ENCODE results near the gene OST4.

Gene OST4

DNA sequence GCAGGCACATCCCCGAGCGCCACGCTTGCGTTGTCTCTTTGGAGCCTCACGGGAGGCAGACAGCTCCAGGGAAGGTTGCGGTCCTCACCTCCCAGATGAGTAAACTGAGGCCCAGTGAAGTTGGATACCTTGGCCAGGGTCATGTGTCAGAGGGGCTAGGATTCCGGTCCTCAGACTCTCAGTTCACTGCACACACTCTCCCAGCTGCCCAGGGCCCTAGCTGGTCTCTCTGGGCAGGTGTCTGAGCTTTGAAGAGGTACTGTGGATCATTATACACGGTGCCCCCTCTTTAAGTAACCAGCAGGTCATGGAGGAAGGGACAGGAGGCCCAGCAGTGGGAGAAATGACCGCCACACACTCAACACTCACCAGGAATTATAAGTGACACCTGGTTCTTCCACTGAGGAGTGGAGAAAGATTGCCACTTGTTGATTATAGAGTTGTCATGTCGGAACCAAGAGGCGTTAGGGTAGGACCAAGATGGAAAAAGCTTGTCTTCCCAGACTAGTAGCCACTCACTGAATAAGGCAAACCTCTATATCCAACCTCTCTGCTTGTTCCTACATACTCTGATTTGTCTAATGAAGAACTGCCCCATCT lies 38.1 kb downstream of the OST4 start:
- peaks cover 28 to 63% of the 10 kb centered on the region in 2 donors for H3K36me3 ChIP-seq (replicated peaks in 1 of 2; ENCODE audit: control insufficient read depth in 2 of 2, insufficient read depth in 2 of 2, low read length in 2 of 2)
- H3K4me2 ChIP-seq (ENCODE audit: insufficient read depth, low read length, poor library complexity, severe bottlenecking), result peak overlapping the region; percentile 85
- peak overlapping the region; percentile 93 for H3K9ac ChIP-seq (ENCODE audit: low read depth, low read length, poor library complexity)
- H3K4me1 ChIP-seq (ENCODE audit: control insufficient read depth in 2 of 2, insufficient read depth in 1 of 2, low read depth in 1 of 2, low read length in 2 of 2), result peaks cover 4 to 5% of the 10 kb centered on the region in 2 donors
- WGBS, 2 donors (ENCODE audit: extremely low coverage in 2 of 2, insufficient read length in 2 of 2, insufficient replicate concordance in 1 of 2), result no CpG with 5 or more reads among the region's 11 CpGs
- H3K79me1 ChIP-seq (ENCODE audit: low read depth, low read length), result no peaks in the 10 kb centered on the region
- peak overlapping the region; percentile 95 for H2AFZ ChIP-seq (ENCODE audit: low read length)
- H3K18ac ChIP-seq (ENCODE audit: low read length), result peak overlapping the region; percentile 58
- H2BK120ac ChIP-seq (ENCODE audit: low read depth, low read length), result peak overlapping the region; percentile 53
- H2BK12ac ChIP-seq (ENCODE audit: low read length), result no peak overlapping the region
- peak overlapping the region; percentile 43 for H4K8ac ChIP-seq (ENCODE audit: low read depth, low read length)
- no peak overlapping the region for H3K4ac ChIP-seq (ENCODE audit: low read length)
- no peaks in the 10 kb centered on the region for H3K27me3 ChIP-seq (ENCODE audit: control insufficient read depth in 3 of 3, insufficient read depth in 3 of 3, low read depth in 1 of 3, low read length in 3 of 3)
- H2BK15ac ChIP-seq (ENCODE audit: low read length), result no peak overlapping the region
- no peaks in the 10 kb centered on the region for H3K9me3 ChIP-seq (replicated peaks in 1 of 2; ENCODE audit: control insufficient read depth in 2 of 2, insufficient read depth in 1 of 2, low read depth in 1 of 2, low read length in 2 of 2)
- peak overlapping the region; percentile 64 for H2AK5ac ChIP-seq (ENCODE audit: low read depth, low read length)
- peak overlapping the region; percentile 27 for H2BK5ac ChIP-seq (ENCODE audit: low read length)
- H3K4me3 ChIP-seq (ENCODE audit: low read length in 2 of 2), result peak overlapping the region; percentile 87 to 94
- no peak for DNase-seq (ENCODE audit: low spot score)
- H3K27ac ChIP-seq (replicated peaks; ENCODE audit: low read length), result no peak overlapping the region
- peak overlapping the region; percentile 60 for H3K23ac ChIP-seq (ENCODE audit: low read depth, low read length, poor library complexity)
- H3K14ac ChIP-seq (ENCODE audit: low read length), result no peak overlapping the region
- H4K91ac ChIP-seq (ENCODE audit: low read depth, low read length, poor library complexity), result no peak overlapping the region

- Histone ChIP-seq H3K4me2 (ENCODE audit: insufficient read depth, low read length, poor library complexity, severe bottlenecking) (peak within 1 kb of the TSS; percentile 85), H3K79me1 (ENCODE audit: low read depth, low read length) (no peaks in the 10 kb centered on the region), H3K9me3 (replicated peaks in 1 of 2; ENCODE audit: control insufficient read depth in 2 of 2, insufficient read depth in 1 of 2, low read depth in 1 of 2, low read length in 2 of 2) (no peaks in the 10 kb centered on the region), H3K27ac (replicated peaks; ENCODE audit: low read length) (no peak within 1 kb of the TSS), H3K36me3 (replicated peaks in 1 of 2; ENCODE audit: control insufficient read depth in 2 of 2, insufficient read depth in 2 of 2, low read length in 2 of 2) (peaks cover 27 to 61% of the 10 kb centered on the region in 2 donors), H4K91ac (ENCODE audit: low read depth, low read length, poor library complexity) (no peak within 1 kb of the TSS), H2BK120ac (ENCODE audit: low read depth, low read length) (peak within 1 kb of the TSS; percentile 53), H2BK5ac (ENCODE audit: low read length) (peak within 1 kb of the TSS; percentile 27), H3K4ac (ENCODE audit: low read length) (no peak within 1 kb of the TSS), H3K4me1 (ENCODE audit: control insufficient read depth in 2 of 2, insufficient read depth in 1 of 2, low read depth in 1 of 2, low read length in 2 of 2) (peaks cover 4 to 5% of the 10 kb centered on the region in 2 donors), H2BK12ac (ENCODE audit: low read length) (peak within 1 kb of the TSS; percentile 26), H2BK15ac (ENCODE audit: low read length) (no peak within 1 kb of the TSS), H3K23ac (ENCODE audit: low read depth, low read length, poor library complexity) (peak within 1 kb of the TSS; percentile 60), H2AFZ (ENCODE audit: low read length) (peak within 1 kb of the TSS; percentile 95), H4K8ac (ENCODE audit: low read depth, low read length) (peak within 1 kb of the TSS; percentile 43), H3K9ac (ENCODE audit: low read depth, low read length, poor library complexity) (peak within 1 kb of the TSS; percentile 93), H3K18ac (ENCODE audit: low read length) (peak within 1 kb of the TSS; percentile 83), H3K27me3 (ENCODE audit: control insufficient read depth in 3 of 3, insufficient read depth in 3 of 3, low read depth in 1 of 3, low read length in 3 of 3) (no peaks in the 10 kb centered on the region), H3K14ac (ENCODE audit: low read length) (no peak within 1 kb of the TSS), H3K4me3 (ENCODE audit: low read length in 2 of 2) (peak within 1 kb of the TSS; percentile 87 to 94), H2AK5ac (ENCODE audit: low read depth, low read length) (peak within 1 kb of the TSS; percentile 64)
- peak; percentile 74 for DNase-seq (ENCODE audit: low spot score)
- no CpG with 5 or more reads among the region's 76 CpGs for WGBS, 2 donors (ENCODE audit: extremely low coverage in 2 of 2, insufficient read length in 2 of 2, insufficient replicate concordance in 1 of 2)
Measured at GRCh38 chr2:27032495-27033252, 38.8 kb downstream of the OST4 start, which contains the start of gene TMEM214. Gene TMEM214, plus strand, starts transcription at chr2:27032965. Its CDS starts 51 bp downstream, at chr2:27033016.

GRCh38 chr2:27029051-27029450 lies 42.4 kb downstream of the OST4 start:
- no peak overlapping the region for H3K27ac ChIP-seq (replicated peaks; ENCODE audit: low read length)
- DNase-seq (ENCODE audit: low spot score), result no peak
- WGBS, 2 donors (ENCODE audit: extremely low coverage in 2 of 2, insufficient read length in 2 of 2, insufficient replicate concordance in 1 of 2), result no CpG with 5 or more reads among the region's 2 CpGs
- no peak overlapping the region for H2BK5ac ChIP-seq (ENCODE audit: low read length)
- peaks cover 2% of the 10 kb centered on the region for H3K79me1 ChIP-seq (ENCODE audit: low read depth, low read length)
- no peak overlapping the region for H3K4me3 ChIP-seq (ENCODE audit: low read length in 2 of 2)
- no peaks in the 10 kb centered on the region for H3K27me3 ChIP-seq (ENCODE audit: control insufficient read depth in 3 of 3, insufficient read depth in 3 of 3, low read depth in 1 of 3, low read length in 3 of 3)
- H2BK12ac ChIP-seq (ENCODE audit: low read length), result no peak overlapping the region
- no peak overlapping the region for H3K14ac ChIP-seq (ENCODE audit: low read length)
- no peak overlapping the region for H3K4ac ChIP-seq (ENCODE audit: low read length)
- no peak overlapping the region for H4K8ac ChIP-seq (ENCODE audit: low read depth, low read length)
- H4K91ac ChIP-seq (ENCODE audit: low read depth, low read length, poor library complexity), result no peak overlapping the region
- H3K18ac ChIP-seq (ENCODE audit: low read length), result no peak overlapping the region
- H2AK5ac ChIP-seq (ENCODE audit: low read depth, low read length), result no peak overlapping the region
- peaks cover 9 to 52% of the 10 kb centered on the region in 2 donors for H3K36me3 ChIP-seq (replicated peaks in 1 of 2; ENCODE audit: control insufficient read depth in 2 of 2, insufficient read depth in 2 of 2, low read length in 2 of 2)
- no peak overlapping the region for H2BK15ac ChIP-seq (ENCODE audit: low read length)
- H3K4me2 ChIP-seq (ENCODE audit: insufficient read depth, low read length, poor library complexity, severe bottlenecking), result no peak overlapping the region
- no peak overlapping the region for H3K23ac ChIP-seq (ENCODE audit: low read depth, low read length, poor library complexity)
- H3K9ac ChIP-seq (ENCODE audit: low read depth, low read length, poor library complexity), result no peak overlapping the region
- H2BK120ac ChIP-seq (ENCODE audit: low read depth, low read length), result no peak overlapping the region
- H3K9me3 ChIP-seq (replicated peaks in 1 of 2; ENCODE audit: control insufficient read depth in 2 of 2, insufficient read depth in 1 of 2, low read depth in 1 of 2, low read length in 2 of 2), result no peaks in the 10 kb centered on the region
- no peak overlapping the region for H2AFZ ChIP-seq (ENCODE audit: low read length)
- H3K4me1 ChIP-seq (ENCODE audit: control insufficient read depth in 2 of 2, insufficient read depth in 1 of 2, low read depth in 1 of 2, low read length in 2 of 2), result peaks cover 5% of the 10 kb centered on the region in 2 donors

DNA sequence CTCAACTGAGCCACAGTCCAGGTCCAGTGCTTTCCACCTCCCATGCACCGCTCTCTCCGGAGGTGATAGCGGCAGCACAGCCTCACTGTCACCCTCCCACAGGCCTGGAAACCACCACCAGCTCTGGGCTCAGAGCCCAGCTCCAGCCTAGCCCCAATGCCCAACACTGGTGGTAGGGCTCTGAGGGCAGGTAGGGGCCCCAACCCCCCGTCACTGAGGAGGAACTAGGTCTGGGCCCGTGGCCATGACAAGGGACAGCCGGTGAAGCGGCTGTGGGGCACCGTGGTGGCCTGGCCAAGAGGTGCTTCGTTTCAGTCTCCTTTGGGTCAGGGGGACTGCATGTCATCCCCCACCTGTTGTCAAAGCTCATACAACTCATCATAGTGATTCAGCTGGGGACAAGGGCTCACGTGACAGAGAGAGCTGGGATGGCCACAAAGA lies 44.2 kb downstream of the OST4 start:
- Histone ChIP-seq H2BK120ac (ENCODE audit: low read depth, low read length) (no peak overlapping the region), H3K9me3 (replicated peaks in 1 of 2; ENCODE audit: control insufficient read depth in 2 of 2, insufficient read depth in 1 of 2, low read depth in 1 of 2, low read length in 2 of 2) (no peaks in the 10 kb centered on the region), H4K91ac (ENCODE audit: low read depth, low read length, poor library complexity) (no peak overlapping the region), H3K4ac (ENCODE audit: low read length) (no peak overlapping the region), H3K36me3 (replicated peaks in 1 of 2; ENCODE audit: control insufficient read depth in 2 of 2, insufficient read depth in 2 of 2, low read length in 2 of 2) (peaks cover 18 to 69% of the 10 kb centered on the region in 2 donors), H4K8ac (ENCODE audit: low read depth, low read length) (no peak overlapping the region), H3K9ac (ENCODE audit: low read depth, low read length, poor library complexity) (no peak overlapping the region), H3K4me1 (ENCODE audit: control insufficient read depth in 2 of 2, insufficient read depth in 1 of 2, low read depth in 1 of 2, low read length in 2 of 2) (peaks cover 0 to 1% of the 10 kb centered on the region in 2 donors), H2AK5ac (ENCODE audit: low read depth, low read length) (peak overlapping the region; percentile 10), H2BK5ac (ENCODE audit: low read length) (no peak overlapping the region), H2BK12ac (ENCODE audit: low read length) (no peak overlapping the region), H3K79me1 (ENCODE audit: low read depth, low read length) (peaks cover 7% of the 10 kb centered on the region), H3K23ac (ENCODE audit: low read depth, low read length, poor library complexity) (peak overlapping the region; percentile 62), H3K27me3 (ENCODE audit: control insufficient read depth in 3 of 3, insufficient read depth in 3 of 3, low read depth in 1 of 3, low read length in 3 of 3) (no peaks in the 10 kb centered on the region), H3K18ac (ENCODE audit: low read length) (peak overlapping the region; percentile 53), H3K4me3 (ENCODE audit: low read length in 2 of 2) (no peak overlapping the region), H3K14ac (ENCODE audit: low read length) (no peak overlapping the region), H2AFZ (ENCODE audit: low read length) (no peak overlapping the region), H3K4me2 (ENCODE audit: insufficient read depth, low read length, poor library complexity, severe bottlenecking) (no peak overlapping the region), H3K27ac (replicated peaks; ENCODE audit: low read length) (no peak overlapping the region), H2BK15ac (ENCODE audit: low read length) (no peak overlapping the region)
- DNase-seq (ENCODE audit: low spot score), result no peak
- no CpG with 5 or more reads among the region's 10 CpGs for WGBS, 2 donors (ENCODE audit: extremely low coverage in 2 of 2, insufficient read length in 2 of 2, insufficient replicate concordance in 1 of 2)
